Endodermal cell (in vitro differentiated cells): ENCODE measurements around the gene TMEM200C. TPM values are rescaled to one million over a fixed set of nuclear protein-coding genes. Genes with fewer than 3 reads are reported as not detected.

ENCODE experiments used
- DNase-seq: peaks from one replicate; pipeline ENCODE4 v3.0.0-alpha.2; 2017
- H3K27ac ChIP-seq: 2 replicates; pipeline ENCODE4 v1.5.1; 2013; ENCODE audit warnings: mild to moderate bottlenecking, low read depth, low read length, moderate library complexity
- H3K27me3 ChIP-seq: 2 replicates; pipeline ENCODE4 v1.6.1; 2013; ENCODE audit warnings: mild to moderate bottlenecking, low read length, moderate library complexity; ENCODE audit not compliant: insufficient read depth, control insufficient read depth, poor library complexity, severe bottlenecking
- H3K36me3 ChIP-seq: 2 replicates; pipeline ENCODE4 v1.7.0; 2013; ENCODE audit warnings: mild to moderate bottlenecking, low read length, moderate library complexity; ENCODE audit not compliant: control insufficient read depth, insufficient read depth
- H3K4me1 ChIP-seq: one replicate; pipeline ENCODE4 v1.7.0; 2013; ENCODE audit warnings: low read length; ENCODE audit not compliant: control insufficient read depth, insufficient read depth
- H3K4me3 ChIP-seq: 2 replicates; pipeline ENCODE4 v1.5.1; 2013; ENCODE audit warnings: mild to moderate bottlenecking, low read length, moderate library complexity
- H3K9ac ChIP-seq: 2 replicates; pipeline ENCODE4 v1.6.1; 2013; ENCODE audit warnings: mild to moderate bottlenecking, low read length, moderate library complexity; ENCODE audit not compliant: poor library complexity, severe bottlenecking; ENCODE audit errors: extremely low read depth
- H3K9me3 ChIP-seq: 2 replicates; pipeline ENCODE4 v1.6.1; 2013; ENCODE audit warnings: mild to moderate bottlenecking, low read length, moderate library complexity; ENCODE audit not compliant: control insufficient read depth
- H3K27ac Mint-ChIP-seq: 2 replicates; pipeline ENCODE4 v1.8.0; 2020; ENCODE audit warnings: mixed read lengths
- H3K27me3 Mint-ChIP-seq: 2 replicates; pipeline ENCODE4 v1.8.0; 2021; ENCODE audit warnings: mild to moderate bottlenecking, mixed read lengths; ENCODE audit not compliant: insufficient read depth
- H3K36me3 Mint-ChIP-seq: 2 replicates; pipeline ENCODE4 v1.8.0; 2020; ENCODE audit warnings: low read depth, mixed read lengths
- H3K4me1 Mint-ChIP-seq: 2 replicates; pipeline ENCODE4 v1.8.0; 2020; ENCODE audit warnings: mixed read lengths
- H3K4me3 Mint-ChIP-seq: 2 replicates; pipeline ENCODE4 v1.8.0; 2020; ENCODE audit warnings: mild to moderate bottlenecking, moderate library complexity, mixed read lengths
- H3K9me3 Mint-ChIP-seq: 2 replicates; pipeline ENCODE4 v1.8.0; 2020; ENCODE audit warnings: mild to moderate bottlenecking, mixed read lengths
- CTCF ChIP-seq: fragments of 200-600 bp; sonication (generic); conservative IDR thresholded peaks from 2 replicates; pipeline ENCODE4 v1.5.0; 2021; ENCODE audit warnings: antibody characterized with exemption, mild to moderate bottlenecking
- WGBS, 2 experiments: methylation state at CpG; one replicate each; pipeline versions ENCODE4 v1.1.5 to v1.1.7; 2013; ENCODE audit warnings: missing lambda C conversion rate in 2 of 2, mixed read lengths in 1 of 2; ENCODE audit not compliant: insufficient coverage in 1 of 2, insufficient read length in 1 of 2; 5-methylcytosine and 5-hydroxymethylcytosine counted together
- total RNA-seq, 2 donors: library from RNA; stranded (reverse); fragmentation: NEBNext Ultra II Directional in 1 of 2; extraction: Animal tissue kit (Norgen Biotek cat#: 25700) in 1 of 2; gene quantifications; 2 replicates in 1 of 2; 3 replicates in 1 of 2; pipeline ENCODE4 v1.2.1, GENCODE V29; 2021

The TMEM200C gene
- total RNA-seq, 2 donors from 2014 or later = 4.7 to 7.3 TPM

- no peaks in the 10 kb centered on the region for H3K36me3 Mint-ChIP-seq
- peaks cover 61% of the 10 kb centered on the region for H3K4me1 Mint-ChIP-seq
- no peak overlapping the region for H3K27ac ChIP-seq
- no peaks in the 10 kb centered on the region for H3K27me3 ChIP-seq
- H3K27me3 Mint-ChIP-seq = peaks cover 18% of the 10 kb centered on the region
- no peak for DNase-seq
- no peak overlapping the region for H3K4me3 Mint-ChIP-seq
- no peak for TF ChIP-seq CTCF
- no peaks in the 10 kb centered on the region for H3K36me3 ChIP-seq
- H3K4me1 ChIP-seq = peaks cover 14% of the 10 kb centered on the region
- H3K9me3 Mint-ChIP-seq = no peaks in the 10 kb centered on the region
- H3K4me3 ChIP-seq = no peak overlapping the region
- no peak overlapping the region for H3K9ac ChIP-seq
- WGBS, 2 experiments = 68 to 82% methylated on average over 5 to 6 of the region's 6 CpGs
- H3K27ac Mint-ChIP-seq = no peak overlapping the region
- H3K9me3 ChIP-seq = no peaks in the 10 kb centered on the region
These were observed 4.9 kb upstream of the TMEM200C start for GRCh38 chr18:5900262-5900661.

GRCh38 chr18:5899835-5900234 lies 4.5 kb upstream of the TMEM200C start:
- no peak for TF ChIP-seq CTCF
- Histone ChIP-seq H3K27me3 (no peaks in the 10 kb centered on the region), H3K27ac (no peak overlapping the region), H3K4me3 (no peak overlapping the region), H3K9me3 (no peaks in the 10 kb centered on the region), H3K4me1 (peaks cover 10% of the 10 kb centered on the region), H3K36me3 (no peaks in the 10 kb centered on the region), H3K9ac (no peak overlapping the region)
- Mint-ChIP-seq H3K36me3 (no peaks in the 10 kb centered on the region), H3K4me1 (peaks cover 57% of the 10 kb centered on the region), H3K9me3 (no peaks in the 10 kb centered on the region), H3K27ac (no peak overlapping the region), H3K27me3 (peaks cover 18% of the 10 kb centered on the region), H3K4me3 (no peak overlapping the region)
- DNase-seq = no peak
- 93 to 100% methylated on average over 3 of the region's 3 CpGs for WGBS, 2 experiments

GRCh38 chr18:5895876-5896740 lies 786 bp upstream of the TMEM200C start:
- DNase-seq = peak; percentile 85
- Histone ChIP-seq H3K36me3 (no peaks in the 10 kb centered on the region), H3K4me1 (peaks cover 10% of the 10 kb centered on the region), H3K4me3 (peak overlapping the region; percentile 86), H3K27me3 (peaks cover 35% of the 10 kb centered on the region), H3K9ac (peak overlapping the region; percentile 81), H3K27ac (peak overlapping the region; percentile 97), H3K9me3 (no peaks in the 10 kb centered on the region)
- H3K27me3 Mint-ChIP-seq = peaks cover 54% of the 10 kb centered on the region
- H3K4me1 Mint-ChIP-seq = peaks cover 45% of the 10 kb centered on the region
- WGBS, 2 experiments = 1 to 4% methylated on average over 12 to 40 of the region's 41 CpGs
- no peaks in the 10 kb centered on the region for H3K9me3 Mint-ChIP-seq
- TF ChIP-seq CTCF = no peak
- H3K4me3 Mint-ChIP-seq = peak overlapping the region; percentile 72
- no peak overlapping the region for H3K27ac Mint-ChIP-seq
- H3K36me3 Mint-ChIP-seq = no peaks in the 10 kb centered on the region
